Mucosa of stomach (tissue), 1 donor: Measurements from ENCODE around the gene CECR2.

ENCODE experiments used
- H3K27me3 ChIP-seq: one replicate; pipeline ENCODE4 v1.7.0; 2013; ENCODE audit warnings: mild to moderate bottlenecking, low read length; ENCODE audit not compliant: control insufficient read depth, insufficient read depth
- H3K36me3 ChIP-seq: one replicate; pipeline ENCODE4 v1.7.0; 2013; ENCODE audit warnings: low read length; ENCODE audit not compliant: control insufficient read depth, insufficient read depth
- H3K4me1 ChIP-seq: one replicate; pipeline ENCODE4 v1.7.0; 2013; ENCODE audit warnings: mild to moderate bottlenecking, low read length; ENCODE audit not compliant: control insufficient read depth, insufficient read depth
- H3K4me3 ChIP-seq: one replicate; pipeline ENCODE4 v1.7.0; 2013; ENCODE audit warnings: low read length
- H3K9ac ChIP-seq: one replicate; pipeline ENCODE4 v1.7.0; 2013; ENCODE audit warnings: mild to moderate bottlenecking, low read length, moderate library complexity
- H3K9me3 ChIP-seq: one replicate; pipeline ENCODE4 v1.7.0; 2013; ENCODE audit warnings: mild to moderate bottlenecking, low read length, moderate library complexity; ENCODE audit not compliant: control insufficient read depth
- donor health status: Pancreatic carcinoma.

Gene CECR2

DNA sequence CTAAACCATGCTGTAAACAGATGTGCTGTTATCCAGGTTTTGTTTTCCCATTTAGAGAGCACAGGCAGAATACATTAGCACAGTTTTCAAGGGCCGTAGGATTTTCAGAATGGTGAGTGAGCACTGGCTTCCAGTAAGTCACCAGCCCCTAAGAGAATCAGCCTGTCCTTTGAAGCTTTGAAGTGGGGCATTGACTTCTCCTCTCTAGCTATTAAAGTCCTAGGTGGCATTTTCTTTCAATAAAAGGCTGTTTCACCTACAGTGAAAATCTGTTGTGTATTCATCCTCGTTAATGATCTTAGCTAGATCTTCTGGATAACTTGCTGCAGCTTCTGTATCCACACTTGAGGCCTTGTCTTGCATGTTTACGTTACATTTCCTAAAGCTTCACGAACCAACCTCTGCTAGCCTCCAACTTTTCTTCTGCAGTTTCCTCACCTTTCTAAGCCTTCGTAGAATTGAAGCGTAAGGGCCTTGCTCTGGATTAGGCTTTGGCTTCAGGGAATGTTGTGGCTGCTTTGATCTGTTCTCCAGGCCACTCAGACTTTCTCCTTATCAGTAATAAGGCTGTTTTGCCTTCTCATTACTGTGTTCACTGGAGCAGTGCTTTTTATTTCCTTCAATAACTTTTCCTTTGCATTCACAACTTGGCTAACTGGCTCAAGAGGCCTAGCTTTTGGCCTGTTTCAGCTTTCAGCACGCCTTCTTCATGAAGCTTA lies 15.5 kb downstream of the CECR2 start:
- Histone ChIP-seq H3K27me3 (no peaks in the 10 kb centered on the region), H3K4me1 (no peaks in the 10 kb centered on the region), H3K36me3 (no peaks in the 10 kb centered on the region), H3K4me3 (no peak overlapping the region), H3K9ac (no peak overlapping the region), H3K9me3 (no peaks in the 10 kb centered on the region)

DNA sequence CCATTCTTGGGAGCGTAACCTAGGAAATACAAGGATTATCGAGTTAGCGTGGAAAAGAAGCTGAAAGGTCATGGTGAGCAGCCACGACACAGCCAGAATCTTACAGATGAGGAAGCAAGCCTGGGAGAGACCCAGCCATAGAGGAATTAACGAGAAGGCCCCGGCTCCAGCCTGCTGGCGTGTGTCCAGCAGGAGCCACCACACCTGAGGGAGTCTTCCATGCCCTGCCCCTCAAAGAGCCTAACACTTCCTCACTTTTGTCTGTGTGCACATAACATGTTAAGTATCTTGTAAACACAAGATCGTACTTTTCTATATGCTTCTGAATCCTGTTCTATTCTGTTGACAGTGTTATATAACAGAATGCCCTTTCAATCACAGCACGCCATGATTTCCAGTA lies 18.1 kb downstream of the CECR2 start:
- no peaks in the 10 kb centered on the region for H3K27me3 ChIP-seq
- no peaks in the 10 kb centered on the region for H3K4me1 ChIP-seq
- no peak overlapping the region for H3K9ac ChIP-seq
- no peaks in the 10 kb centered on the region for H3K9me3 ChIP-seq
- no peak overlapping the region for H3K4me3 ChIP-seq
- no peaks in the 10 kb centered on the region for H3K36me3 ChIP-seq

DNA sequence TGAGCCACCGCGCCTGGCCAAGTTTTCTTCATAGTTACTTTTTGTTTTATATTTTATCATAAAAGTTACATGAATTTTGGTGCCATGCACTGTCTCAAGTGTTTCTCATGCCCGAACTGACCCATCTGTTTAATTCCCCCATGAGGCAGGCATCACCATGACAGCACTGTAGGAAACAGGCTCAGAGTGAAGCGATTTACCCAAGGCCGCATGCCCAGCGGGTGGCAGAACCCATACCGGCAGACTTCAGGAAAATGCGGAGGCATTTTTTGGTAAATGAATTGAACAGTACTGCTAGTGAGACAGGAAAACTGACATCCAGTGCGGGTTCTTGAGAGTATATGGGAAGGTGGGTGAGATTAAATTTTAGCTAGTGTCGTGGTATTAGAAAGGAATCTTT lies 19.0 kb downstream of the CECR2 start:
- H3K9ac ChIP-seq: no peak overlapping the region
- no peaks in the 10 kb centered on the region for H3K9me3 ChIP-seq
- no peaks in the 10 kb centered on the region for H3K36me3 ChIP-seq
- no peak overlapping the region for H3K4me3 ChIP-seq
- no peaks in the 10 kb centered on the region for H3K4me1 ChIP-seq
- no peaks in the 10 kb centered on the region for H3K27me3 ChIP-seq

DNA sequence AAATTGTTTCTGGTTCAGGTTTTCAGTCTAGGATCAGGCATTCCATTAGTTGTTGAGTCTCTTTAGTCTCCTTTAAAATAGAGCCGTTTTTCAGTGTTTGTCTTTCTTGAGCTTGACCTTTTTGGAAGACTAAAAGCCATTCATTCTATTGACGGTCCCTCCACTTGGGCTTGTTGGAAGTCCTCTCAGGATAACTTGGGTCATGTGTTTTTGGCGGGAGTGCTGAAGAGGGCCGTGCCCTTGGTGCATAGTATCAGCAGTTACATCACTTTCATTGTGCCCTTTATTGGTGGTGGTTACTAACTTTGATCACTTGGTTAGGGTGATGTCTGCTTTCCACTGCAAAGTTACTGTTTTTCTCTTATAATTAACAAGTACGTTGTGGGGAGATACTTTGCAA lies 20.8 kb downstream of the CECR2 start:
- Histone ChIP-seq H3K4me3 (no peak overlapping the region), H3K9ac (no peak overlapping the region), H3K4me1 (no peaks in the 10 kb centered on the region), H3K27me3 (no peaks in the 10 kb centered on the region), H3K36me3 (no peaks in the 10 kb centered on the region), H3K9me3 (no peaks in the 10 kb centered on the region)

DNA sequence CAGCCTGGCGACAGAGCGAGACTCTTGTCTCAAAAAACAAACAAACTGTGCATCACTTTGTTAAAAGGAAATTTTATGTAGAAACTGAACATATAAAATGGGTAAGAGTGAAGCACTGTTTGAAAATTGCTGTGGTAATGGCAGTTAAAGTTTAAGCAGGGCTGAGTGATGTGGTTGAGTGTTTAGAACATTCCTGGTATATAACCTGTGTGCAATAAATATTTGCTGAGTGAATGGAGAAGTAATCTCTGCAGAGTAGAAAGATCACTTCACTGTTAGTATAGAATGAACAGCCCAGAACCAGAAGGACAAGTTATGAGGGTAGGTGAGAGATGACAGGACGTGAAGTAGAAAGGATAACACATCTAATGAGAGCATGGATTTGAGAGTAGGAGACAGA lies 27.3 kb downstream of the CECR2 start:
- Histone ChIP-seq H3K4me1 (no peaks in the 10 kb centered on the region), H3K36me3 (no peaks in the 10 kb centered on the region), H3K4me3 (no peak overlapping the region), H3K9ac (no peak overlapping the region), H3K27me3 (no peaks in the 10 kb centered on the region), H3K9me3 (no peaks in the 10 kb centered on the region)

DNA sequence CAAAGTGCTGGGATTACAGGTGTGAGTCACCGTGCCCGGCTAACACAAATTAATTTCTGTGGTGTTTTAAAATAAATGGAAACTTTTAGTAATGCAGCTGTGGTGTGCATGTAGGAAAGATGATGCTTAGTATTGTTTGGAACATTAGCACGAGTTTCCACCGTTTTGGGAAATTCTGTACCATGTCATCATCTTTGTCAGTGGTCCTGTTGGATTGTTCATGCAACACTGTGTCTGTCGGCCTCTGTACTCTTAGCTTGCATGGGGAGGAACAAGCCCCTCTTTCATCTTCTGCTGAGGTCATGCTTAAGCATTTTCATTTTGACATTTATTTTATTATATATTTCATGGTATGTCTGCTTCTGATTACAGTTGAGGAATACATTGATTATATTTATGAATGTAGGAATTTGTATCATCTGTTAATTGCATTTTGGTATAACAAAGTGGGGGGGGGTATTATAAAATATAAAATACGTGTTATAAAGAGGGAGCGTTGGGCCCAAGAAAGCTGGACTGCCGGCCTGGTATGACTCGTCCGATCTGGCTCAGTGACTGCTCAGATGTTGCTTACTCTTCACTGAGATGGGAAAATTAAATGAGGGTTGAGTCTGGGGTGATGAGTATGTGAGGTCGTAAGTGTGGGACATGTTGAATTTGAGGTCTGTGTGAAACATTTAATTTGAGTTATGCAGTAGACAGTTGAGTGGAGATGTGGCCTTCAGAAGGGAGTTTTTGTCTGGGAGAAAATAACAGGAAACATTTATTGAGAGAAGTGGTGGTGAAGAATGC lies 28.7 kb downstream of the CECR2 start:
- Histone ChIP-seq H3K4me1 (no peaks in the 10 kb centered on the region), H3K36me3 (no peaks in the 10 kb centered on the region), H3K27me3 (no peaks in the 10 kb centered on the region), H3K4me3 (no peak overlapping the region), H3K9me3 (no peaks in the 10 kb centered on the region), H3K9ac (no peak overlapping the region)

DNA sequence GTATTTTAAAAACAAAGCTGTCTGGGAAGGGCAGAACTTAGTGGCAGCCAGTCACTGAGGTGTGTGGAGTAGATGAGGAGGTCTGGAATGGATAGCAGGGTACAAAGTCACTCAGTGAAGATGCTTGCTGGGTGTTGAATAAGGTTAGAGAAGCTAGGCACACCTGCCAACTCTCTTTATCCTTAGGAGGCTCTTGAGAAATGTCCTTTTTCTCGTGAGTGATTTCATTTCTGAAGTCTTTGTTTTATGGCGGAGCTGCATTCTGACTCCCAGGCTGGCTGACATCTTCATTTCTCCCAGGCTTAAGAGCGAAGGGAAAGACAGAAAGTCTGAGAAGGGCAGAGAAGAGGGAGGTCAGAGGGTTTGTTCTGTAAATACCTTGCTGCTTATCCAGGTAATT lies 31.0 kb downstream of the CECR2 start:
- H3K4me1 ChIP-seq: no peaks in the 10 kb centered on the region
- no peak overlapping the region for H3K9ac ChIP-seq
- H3K27me3 ChIP-seq: no peaks in the 10 kb centered on the region
- no peak overlapping the region for H3K4me3 ChIP-seq
- no peaks in the 10 kb centered on the region for H3K36me3 ChIP-seq
- H3K9me3 ChIP-seq: no peaks in the 10 kb centered on the region

DNA sequence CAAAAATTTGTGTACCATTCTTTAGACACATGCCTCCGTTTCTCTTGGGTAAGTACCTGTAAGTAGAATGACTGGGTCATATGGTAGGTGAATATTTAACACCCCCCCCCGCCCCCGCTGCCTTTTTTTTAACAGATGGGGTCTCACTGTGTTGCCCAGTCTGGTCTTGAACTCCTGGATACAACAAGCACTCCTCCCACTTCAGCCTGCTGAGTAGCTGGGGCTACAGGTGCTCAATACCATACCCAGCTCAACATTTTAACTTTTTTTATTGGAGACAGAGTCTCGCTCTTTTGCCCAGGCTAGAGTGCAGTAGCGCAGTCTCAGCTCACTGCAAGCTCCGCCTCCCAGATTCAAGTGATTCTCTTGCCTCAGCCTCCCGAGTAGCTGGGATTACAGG lies 32.5 kb downstream of the CECR2 start:
- Histone ChIP-seq H3K36me3 (no peaks in the 10 kb centered on the region), H3K4me1 (no peaks in the 10 kb centered on the region), H3K9ac (no peak overlapping the region), H3K9me3 (no peaks in the 10 kb centered on the region), H3K27me3 (no peaks in the 10 kb centered on the region), H3K4me3 (no peak overlapping the region)

DNA sequence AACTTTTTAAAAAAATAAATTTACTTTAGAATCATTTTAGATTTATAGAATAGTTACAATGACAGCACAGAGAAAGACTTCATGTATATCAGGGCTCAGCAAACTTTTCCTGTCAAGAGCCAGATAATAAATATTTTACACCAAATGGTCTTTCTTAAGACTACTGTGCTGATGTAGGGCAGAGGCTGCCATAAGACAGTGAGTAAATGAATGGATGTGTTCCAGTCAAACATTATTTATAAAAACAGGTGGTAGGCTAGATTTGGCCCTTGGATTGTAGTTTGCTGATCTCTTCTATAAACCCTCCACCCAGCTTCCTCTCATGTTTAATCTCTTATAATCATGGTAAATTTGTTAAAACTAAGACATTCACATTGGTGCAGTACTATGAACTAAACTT lies 33.0 kb downstream of the CECR2 start:
- Histone ChIP-seq H3K9me3 (no peaks in the 10 kb centered on the region), H3K9ac (no peak overlapping the region), H3K4me3 (no peak overlapping the region), H3K36me3 (no peaks in the 10 kb centered on the region), H3K27me3 (no peaks in the 10 kb centered on the region), H3K4me1 (no peaks in the 10 kb centered on the region)

DNA sequence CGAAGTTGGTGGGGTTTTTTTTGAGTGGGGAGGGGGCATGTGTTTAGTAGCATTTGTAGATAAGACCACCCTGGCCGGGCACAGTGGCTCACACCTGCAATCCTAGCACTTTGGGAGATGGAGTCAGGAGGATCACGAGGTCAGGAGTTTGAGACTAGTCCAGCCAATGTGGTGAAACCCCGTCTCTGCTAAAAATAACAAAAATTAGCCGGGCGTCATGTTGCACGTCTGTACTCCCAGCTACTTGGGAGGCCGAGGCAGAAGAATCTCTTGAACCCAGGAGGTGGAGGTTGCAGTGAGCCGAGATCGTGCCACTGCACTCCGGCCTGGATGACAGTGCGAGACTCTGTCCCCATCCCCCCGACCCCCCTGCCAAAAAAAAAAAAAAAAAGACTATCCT lies 34.6 kb downstream of the CECR2 start:
- no peaks in the 10 kb centered on the region for H3K9me3 ChIP-seq
- H3K36me3 ChIP-seq: no peaks in the 10 kb centered on the region
- H3K27me3 ChIP-seq: no peaks in the 10 kb centered on the region
- H3K4me1 ChIP-seq: no peaks in the 10 kb centered on the region
- no peak overlapping the region for H3K9ac ChIP-seq
- no peak overlapping the region for H3K4me3 ChIP-seq

DNA sequence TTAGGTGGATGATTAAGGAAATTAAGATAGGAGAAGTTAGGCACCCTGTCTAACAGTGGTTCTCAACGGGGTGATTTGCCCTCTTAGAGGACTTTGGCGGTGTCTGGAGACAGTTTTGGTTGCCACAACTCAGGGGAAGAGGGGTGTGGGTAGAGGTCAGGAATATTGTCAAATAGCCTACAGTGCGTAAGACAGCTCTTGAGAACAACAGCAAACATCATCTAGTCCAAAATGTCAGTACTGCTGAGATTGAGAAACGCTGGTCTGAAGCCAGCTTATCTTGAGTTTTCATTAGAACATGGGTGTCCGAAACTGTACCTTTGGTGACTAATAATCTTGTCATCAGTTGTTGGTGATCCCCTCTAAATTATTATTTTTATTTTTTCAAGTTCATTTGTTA lies 38.4 kb downstream of the CECR2 start:
- no peak overlapping the region for H3K9ac ChIP-seq
- no peaks in the 10 kb centered on the region for H3K27me3 ChIP-seq
- H3K9me3 ChIP-seq: no peaks in the 10 kb centered on the region
- no peaks in the 10 kb centered on the region for H3K36me3 ChIP-seq
- H3K4me1 ChIP-seq: no peaks in the 10 kb centered on the region
- no peak overlapping the region for H3K4me3 ChIP-seq

DNA sequence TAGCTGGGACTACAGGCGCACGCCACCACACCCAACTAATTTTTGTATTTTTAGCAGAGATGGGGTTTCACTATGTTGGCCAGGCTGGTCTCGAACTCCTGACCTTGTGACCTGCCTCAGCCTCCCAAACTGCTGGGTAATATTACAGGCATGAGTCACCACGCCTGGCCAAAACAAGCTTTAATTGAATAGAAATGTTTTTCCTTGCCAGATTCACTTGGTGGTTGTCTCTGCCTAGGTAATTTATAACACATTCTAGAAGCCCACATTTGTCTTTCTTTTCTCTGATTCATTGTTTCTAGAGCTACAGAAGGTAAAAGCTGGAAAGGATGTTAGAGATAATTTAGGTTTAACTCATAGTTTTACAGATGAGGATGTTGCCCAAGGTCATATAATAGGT lies 41.3 kb downstream of the CECR2 start:
- Histone ChIP-seq H3K9ac (no peak overlapping the region), H3K9me3 (no peaks in the 10 kb centered on the region), H3K36me3 (no peaks in the 10 kb centered on the region), H3K27me3 (no peaks in the 10 kb centered on the region), H3K4me3 (no peak overlapping the region), H3K4me1 (no peaks in the 10 kb centered on the region)
